NCI-H524 (cell line): ENCODE data around the gene UBE2H.
"Not testable (repeated sequence)": the region's sequence is repeated elsewhere in the genome, so short reads cannot be mapped to it uniquely, and the experiment has no call there.

Experiments used
- DNase-seq, 2 experiments: peaks; one replicate each; lab custom pipeline; 2025; lab: John Stamatoyannopoulos, UW

The UBE2H gene

GRCh38 chr7:129843978-129844840, 108.6 kb downstream of the UBE2H start:
- no peak for DNase-seq

DNA sequence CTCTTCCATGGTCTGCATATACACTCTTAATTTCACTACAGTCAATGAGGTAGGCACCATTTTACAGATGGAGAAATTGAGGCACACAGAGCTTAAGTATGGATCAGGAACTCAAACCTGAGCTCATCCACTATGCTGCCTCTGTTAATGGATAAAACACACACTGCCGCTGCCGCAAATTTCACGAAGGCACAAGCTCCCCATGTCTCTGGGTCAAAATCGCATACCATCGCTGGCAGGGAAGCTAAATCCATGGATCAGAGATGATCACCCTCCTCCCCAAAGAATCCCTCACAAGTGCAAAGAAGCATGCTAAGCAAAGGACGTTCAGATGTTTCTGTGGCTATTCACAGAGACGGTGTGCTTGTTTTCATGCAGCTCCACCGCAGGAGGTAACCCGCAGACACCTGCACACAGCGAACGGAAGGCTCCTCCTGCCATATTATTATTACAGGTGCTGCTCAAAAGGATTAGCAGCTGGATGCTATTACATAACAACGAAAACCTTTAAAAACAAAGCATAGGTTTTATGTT, 109.3 kb downstream of the UBE2H start:
- DNase-seq = no peak

GRCh38 chr7:129841465-129841864, 111.3 kb downstream of the UBE2H start:
- DNase-seq = no peak

DNA sequence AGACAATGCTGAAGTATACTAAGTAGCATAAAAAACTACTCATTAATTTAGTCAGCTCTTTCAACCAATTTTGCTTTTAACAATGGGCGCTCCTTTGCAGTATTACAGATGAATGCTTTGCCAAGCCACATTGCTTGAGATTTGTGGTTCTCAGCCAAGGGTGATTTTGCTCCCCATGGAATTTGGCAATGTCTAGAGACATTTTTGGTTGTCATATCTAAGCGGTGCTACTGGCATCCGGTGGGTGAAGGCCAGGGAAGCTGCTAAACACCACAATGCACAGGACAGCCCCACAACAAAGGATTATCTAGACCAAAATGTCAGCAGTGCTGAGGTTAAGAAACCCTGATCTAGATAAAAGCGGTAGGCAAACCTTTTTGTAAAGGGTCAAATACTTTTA, 112.0 kb downstream of the UBE2H start:
- DNase-seq = no peak

- DNase-seq = no peak
These were observed 115.8 kb downstream of the UBE2H start for GRCh38 chr7:129836983-129837382.

- peak in 1 of 2 experiments; percentile 4 for DNase-seq
These were observed 117.2 kb downstream of the UBE2H start for GRCh38 chr7:129835569-129835968.

GRCh38 chr7:129833353-129833752, 119.4 kb downstream of the UBE2H start:
- DNase-seq = not testable (repeated sequence)

- no peak for DNase-seq
These were observed 120.0 kb downstream of the UBE2H start for GRCh38 chr7:129832701-129833227.

- DNase-seq = no peak
These were observed 120.5 kb downstream of the UBE2H start for GRCh38 chr7:129832282-129832681.

DNA sequence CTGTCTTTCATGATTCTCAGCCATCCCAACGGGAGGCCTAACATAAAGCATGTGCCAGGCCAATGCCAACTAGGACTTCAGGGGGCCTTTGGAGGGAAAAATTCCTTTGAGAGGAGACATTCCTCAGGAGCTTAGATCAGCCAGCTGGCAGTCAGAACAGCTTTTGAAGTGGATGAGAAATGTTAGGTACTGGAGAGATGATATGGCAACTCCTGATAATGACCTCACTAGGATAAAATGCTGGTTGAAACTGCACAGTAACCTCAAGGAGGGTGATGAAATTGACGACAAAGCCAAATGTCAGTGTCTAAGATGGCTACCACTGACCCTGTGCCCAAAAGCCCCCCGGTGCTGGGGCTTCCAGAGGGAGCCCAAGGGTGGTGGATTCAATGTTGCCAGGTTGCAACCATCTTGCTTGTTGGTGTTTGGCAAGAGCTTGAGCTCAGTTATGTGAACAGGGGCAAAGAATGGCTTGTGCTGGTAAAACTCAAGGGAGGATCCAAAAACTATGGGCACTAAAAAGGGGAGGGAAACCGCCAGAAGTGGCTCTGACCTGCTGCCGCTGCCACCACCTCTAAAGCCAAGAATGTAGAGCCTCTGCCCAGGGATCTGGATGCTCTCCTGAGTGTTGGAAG, 121.2 kb downstream of the UBE2H start:
- DNase-seq = peak in 1 of 2 experiments; percentile 5

DNA sequence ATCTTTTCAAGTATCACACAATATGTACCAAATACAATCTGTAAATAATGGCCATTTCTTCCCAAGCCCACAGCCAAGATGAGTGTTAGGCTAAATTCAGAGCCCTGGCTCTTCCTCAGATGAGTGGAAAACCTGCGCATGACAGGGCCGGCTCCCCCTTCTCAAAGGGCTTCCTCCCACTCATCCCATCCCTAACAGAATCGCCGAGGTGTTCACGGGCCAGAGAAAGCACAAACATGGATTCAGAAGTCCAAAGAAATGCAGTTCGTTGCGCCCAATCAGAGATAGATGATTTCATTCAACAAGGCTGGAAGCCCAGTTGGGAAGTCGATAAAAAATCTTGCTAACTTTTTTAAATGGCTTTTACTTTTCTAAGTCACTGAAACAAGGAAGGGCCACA, 121.8 kb downstream of the UBE2H start:
- DNase-seq = no peak

GRCh38 chr7:129829737-129830631, 122.8 kb downstream of the UBE2H start:
- DNase-seq = peak; percentile 91 to 93

DNA sequence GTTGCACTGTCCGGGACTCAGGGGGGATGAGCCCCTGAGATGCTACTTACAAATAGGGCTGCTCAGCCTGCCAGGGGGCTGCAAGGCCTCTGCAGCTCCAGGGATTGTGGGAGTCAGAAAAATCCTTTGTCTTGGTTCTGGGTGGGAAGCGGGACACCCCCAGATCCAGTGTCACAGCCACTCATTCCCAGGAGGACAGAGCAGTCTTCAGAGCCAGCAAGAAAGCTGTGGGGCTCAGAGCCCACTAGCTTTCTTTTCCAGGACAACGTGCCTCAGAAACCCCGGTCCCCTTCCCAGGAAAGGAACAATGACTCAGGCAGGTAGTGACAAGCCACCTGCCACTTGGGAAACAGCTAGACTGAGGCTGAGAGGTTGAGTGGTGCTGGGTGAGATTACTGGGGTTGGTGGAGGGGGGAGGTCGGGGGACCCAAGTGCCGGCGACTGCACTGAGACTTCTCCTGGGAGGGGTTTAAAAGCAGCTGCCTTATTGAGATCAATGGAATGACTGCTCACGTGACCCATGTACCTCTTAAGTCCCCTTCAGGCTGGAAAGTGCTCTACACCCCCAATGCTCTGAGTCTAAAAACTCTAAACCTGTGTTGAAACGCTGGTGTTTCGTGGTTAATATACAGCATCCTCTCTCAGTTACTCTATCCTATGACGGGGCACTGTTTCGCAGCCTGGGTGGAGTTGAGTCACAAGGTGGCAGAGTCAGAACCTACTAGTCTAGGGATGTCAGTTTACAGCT, 123.6 kb downstream of the UBE2H start:
- DNase-seq = peak; percentile 55 to 58

DNA sequence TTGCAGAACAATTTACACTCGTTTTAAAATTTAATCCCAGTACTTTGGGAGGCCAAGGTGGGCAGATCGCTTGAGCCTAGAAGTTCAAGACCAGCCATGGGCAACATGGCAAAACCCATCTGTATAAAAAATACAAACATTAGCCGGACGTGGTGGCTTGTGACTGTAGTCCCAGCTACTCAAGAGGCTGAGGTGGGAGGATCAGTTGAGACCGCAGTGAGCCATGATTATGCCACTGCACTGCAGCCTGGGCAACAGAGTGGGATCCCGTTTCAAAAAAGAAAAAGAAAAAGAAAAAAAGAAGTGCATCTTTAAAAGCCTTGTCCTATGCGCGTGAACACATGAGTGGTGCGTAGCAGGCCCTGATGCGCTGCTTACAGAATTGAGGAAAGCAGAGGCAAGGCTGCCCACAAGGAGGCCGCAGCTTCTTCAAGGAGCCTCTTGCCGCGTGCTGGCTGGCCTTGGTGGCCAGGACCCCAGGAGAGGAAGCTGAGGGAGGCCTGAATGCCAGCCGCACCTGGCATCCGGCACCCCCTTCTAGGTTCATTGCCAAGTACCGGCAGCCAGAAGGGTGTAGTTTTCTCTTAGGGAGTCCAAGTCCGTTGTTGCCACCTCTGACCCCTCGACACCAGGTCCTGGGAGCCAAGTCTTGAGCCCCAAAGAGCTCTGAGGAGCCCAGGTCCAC, 124.5 kb downstream of the UBE2H start:
- no peak for DNase-seq

GRCh38 chr7:129827467-129827990, 125.2 kb downstream of the UBE2H start:
- DNase-seq = no peak

- DNase-seq = not testable (repeated sequence)
These were observed 125.9 kb downstream of the UBE2H start for GRCh38 chr7:129826895-129827294.

DNA sequence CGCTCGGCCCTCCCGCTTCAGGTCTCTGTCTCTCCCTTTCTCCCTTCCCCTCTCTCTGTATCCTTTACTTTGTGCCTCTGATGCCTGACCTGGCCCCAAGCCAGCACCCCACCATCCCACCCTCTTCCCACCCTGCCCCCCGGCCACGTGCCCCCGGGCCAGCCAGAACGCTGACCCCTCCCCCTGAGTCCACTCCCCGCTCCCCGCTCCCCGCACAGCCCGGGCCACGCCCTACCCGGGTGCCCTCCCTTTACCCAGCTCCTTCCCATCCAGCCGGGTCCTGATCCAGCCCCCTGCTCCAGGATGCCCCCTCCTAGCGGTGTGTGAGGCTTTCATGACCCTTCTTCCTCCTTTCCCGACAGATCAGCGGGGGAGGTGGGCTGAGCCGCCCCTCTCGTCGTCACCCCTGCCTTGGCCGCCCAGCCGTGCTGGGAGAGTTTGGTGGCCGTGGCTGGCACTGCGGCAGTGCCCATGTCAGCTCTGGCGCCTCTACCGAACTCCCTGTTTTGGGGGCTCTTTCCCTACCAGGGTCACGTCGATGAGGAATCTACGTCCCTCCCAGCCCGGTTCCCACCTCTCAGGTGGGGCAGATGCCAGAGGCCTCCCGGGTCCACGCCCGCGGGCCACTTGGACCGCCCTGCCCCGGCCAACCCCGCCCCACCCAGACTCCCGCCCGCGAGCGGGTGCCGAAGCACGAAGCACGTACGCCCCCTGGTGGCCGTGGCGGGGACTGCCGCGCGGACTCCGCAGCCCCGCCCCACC, 127.4 kb downstream of the UBE2H start:
- peak; percentile 62 to 84 for DNase-seq

DNA sequence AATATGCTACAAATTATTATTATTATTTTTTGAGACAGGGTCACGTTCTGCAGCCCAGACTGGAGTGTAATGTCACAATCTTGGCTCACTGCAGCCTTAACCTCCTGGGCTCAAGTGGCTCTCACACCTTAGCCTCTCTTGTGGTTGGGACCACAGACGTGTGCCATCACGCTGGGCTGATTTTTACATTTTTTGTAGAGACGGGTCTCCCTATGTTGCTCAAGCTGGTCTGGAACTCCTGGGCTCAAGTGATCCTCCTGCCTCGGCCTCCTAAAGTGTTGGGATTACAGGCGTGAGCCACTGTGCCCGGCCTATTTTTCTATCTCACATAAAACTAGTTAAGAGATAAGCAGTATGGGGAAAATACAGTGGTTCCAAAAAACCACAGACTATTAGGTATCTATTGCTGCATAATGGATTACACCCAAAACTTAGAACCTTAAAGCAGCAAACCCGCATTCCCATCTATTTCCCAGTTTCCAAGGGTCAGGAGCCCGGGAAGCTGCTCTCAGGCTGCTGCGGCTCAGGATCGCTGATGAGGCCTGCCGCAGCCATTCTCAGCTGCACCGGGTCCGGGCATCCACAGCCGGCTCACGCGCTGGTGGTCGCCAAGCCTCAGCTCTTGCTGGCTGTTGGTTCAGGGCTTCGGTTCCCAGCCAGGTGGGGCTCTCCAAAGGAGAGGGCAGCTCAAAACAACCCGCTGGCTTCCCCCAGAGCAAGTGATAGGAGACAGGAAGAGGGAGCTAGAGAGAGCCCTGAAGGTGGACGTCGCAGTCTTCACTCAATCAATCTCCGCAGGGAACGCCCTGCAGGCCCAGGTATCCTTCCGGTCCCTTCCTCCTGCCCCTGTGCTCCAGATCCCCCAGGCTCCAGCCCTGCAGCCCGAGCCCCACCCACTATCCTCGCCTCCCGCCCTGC, 128.2 kb downstream of the UBE2H start:
- DNase-seq = peak; percentile 88 to 94
